Measurements from ENCODE around the gene F11R.
A peak's percentile ranks its signal among the peaks of the same experiment; 100 is the strongest.

F11R gene

GRCh38 chr1:161048949-161049722 is 28.2 kb upstream of the F11R start:
- H3K27ac ChIP-seq: no peak overlapping the region
- CTCF ChIA-PET: no interaction called here
- POLR2A ChIA-PET (ENCODE audit: low non-redundant PET): no interaction called here
- TF ChIP-seq CTCF (conservative IDR thresholded peaks at IDR 0.05; ENCODE audit: low read depth): no peak
- no peak for DNase-seq (ENCODE audit: low spot score)

DNA sequence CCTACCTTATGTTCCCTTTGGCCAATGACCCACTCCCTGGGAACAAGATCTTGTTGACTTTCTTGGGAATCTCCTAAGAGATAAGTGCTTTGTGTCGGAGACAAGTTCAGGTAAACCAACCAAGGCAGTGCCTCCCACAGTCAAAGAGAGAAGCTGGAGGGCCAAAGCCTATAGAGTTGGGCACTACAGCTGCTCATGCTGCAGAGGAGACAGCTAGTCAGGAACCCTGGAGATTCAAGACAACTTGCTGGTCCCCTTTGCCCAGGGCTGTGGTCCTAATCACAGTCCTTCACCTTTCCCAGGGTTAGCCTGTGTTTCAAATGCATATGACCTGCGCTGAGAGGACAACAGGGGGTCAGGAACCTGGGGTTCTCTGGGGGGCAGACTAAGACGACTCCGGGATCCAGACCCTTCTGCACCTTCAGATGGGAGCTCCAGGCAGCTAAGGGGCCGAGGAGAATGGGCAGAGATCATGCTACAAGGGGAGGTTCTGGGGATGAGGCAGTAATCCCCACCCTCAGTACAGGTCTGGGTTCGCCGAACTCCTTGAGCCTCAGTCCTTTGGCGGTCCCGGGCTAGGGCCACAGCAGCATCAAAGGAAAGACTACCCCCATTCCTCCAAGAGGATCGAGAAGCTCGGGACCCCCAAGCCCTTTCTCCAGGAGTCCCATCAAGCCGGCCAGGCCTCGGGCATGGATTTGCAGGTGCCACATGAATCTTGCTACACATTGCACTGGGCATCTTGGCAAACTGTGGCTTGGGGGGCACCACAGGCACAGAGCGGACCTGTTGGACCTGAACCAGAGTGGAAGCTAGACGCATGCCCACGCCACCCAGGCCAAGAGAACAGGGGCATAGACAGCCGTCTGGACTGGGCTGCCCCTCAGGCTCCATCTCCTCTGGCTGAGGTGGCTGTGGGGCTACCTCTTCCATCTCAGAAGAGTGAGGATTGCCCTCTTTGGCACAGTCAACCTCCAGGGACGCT is 26.8 kb upstream of the F11R start:
- ChIA-PET CTCF (interaction anchor here (0.6 to 0.8 kb wide), 3 partner anchors 50 to 106 kb away, joined by 3 to 4 read pairs (median 4); no protein-coding TSS in a partner anchor), POLR2A (ENCODE audit: low non-redundant PET) (no interaction called here)
- DNase-seq (ENCODE audit: low spot score): no peak
- no peak for TF ChIP-seq CTCF (conservative IDR thresholded peaks at IDR 0.05; ENCODE audit: low read depth)
- H3K27ac ChIP-seq: no peak overlapping the region

DNA sequence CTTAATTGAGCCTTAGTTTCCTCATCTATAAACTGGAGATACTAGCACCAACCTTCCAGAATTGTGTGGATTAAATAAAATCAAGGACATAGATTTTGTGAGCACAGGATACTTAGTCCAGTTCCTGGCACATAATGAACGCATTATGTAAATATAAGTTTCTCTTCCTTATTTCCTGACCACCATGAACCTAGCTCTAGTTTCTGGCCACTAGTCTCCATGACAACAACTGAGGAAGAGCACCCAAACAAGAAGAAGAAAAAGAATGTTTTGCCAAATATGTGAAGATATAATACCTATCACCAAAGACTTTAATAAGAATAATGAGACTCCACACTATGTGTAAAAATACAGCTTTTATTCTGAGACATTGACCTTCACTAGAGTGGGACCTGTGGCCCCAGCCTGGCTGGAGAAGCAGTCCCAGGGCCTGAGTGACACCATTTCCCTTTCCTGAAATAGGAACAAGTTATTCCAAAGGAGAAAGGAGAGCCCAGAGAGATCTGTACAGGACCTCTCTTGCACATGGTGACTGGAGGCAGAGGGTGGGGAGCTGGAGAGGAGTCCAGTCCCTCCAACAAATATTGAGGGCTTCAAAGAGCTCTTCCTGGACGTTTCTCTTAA is 25.8 kb upstream of the F11R start:
- no peak for TF ChIP-seq CTCF (conservative IDR thresholded peaks at IDR 0.05; ENCODE audit: low read depth)
- CTCF ChIA-PET: interaction anchor here (0.6 to 3.1 kb wide), 7 partner anchors 27 to 105 kb away, joined by 3 to 12 read pairs (median 4); partner anchors contain the start of gene KLHDC9

GRCh38 chr1:161045736-161046604 is 25.0 kb upstream of the F11R start, which contains the start of gene USF1:
USF1 (minus strand) TSS chr1:161045977; CDS start chr1:161043275, 2,702 bp downstream.
- POLR2A ChIA-PET (ENCODE audit: low non-redundant PET): interaction anchor here (1.0 to 2.1 kb wide), 2 partner anchors 25 to 43 kb away, joined by 3 to 9 read pairs; partner anchors contain the start of gene F11R
- H3K27ac ChIP-seq: peak within 1 kb of the TSS; percentile 91
- CTCF ChIA-PET: interaction anchor here (0.6 to 3.1 kb wide), 8 partner anchors 27 to 69 kb away, joined by 3 to 12 read pairs (median 4); partner anchors contain the start of gene KLHDC9
- no peak for TF ChIP-seq CTCF (conservative IDR thresholded peaks at IDR 0.05; ENCODE audit: low read depth)
- peak; percentile 93 for DNase-seq (ENCODE audit: low spot score)

More for the DNA sequence above, 25.8 kb upstream of the F11R start:
- POLR2A ChIA-PET (ENCODE audit: low non-redundant PET): no interaction called here
- DNase-seq (ENCODE audit: low spot score): no peak
- H3K27ac ChIP-seq: no peak overlapping the region

DNA sequence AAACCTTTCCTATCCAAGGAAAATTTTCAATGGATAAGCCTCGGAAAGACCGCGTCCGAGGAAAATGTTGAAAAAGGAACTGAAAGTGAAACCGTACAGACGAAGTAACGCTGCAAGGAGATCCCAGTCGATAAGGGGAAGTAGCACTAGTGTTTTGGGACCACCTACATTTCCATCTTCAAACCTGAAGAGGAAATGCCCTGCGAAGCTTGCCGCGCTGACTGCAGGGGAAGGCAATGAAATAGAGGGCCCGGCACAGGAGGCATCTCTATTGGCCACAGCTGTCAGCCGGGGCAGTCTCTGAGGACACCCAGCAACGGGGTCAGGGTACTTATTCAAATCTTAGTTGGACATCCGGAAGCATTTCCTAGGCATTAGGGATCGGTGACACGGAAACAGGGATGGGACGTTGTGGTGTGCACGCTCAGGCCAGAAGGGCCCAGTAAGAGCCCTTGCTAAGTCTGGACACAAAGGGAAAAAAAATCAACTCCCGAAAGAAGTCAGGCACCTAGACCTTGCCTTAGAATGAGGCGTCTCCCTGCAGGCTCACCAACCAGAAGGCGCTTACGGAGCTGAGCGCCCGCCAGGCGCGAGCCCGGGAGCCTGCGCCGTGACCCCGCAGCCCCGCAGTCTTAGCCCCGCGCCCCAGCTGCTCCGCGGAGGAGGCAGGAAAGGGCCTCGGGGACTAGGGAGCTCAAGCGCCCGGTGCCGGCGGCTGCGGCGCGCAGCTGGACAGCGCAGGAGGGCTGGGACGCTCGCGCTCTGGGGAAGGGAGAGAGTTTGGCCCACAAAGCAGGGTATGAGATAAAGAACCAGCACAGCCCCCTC is 24.2 kb upstream of the F11R start:
- no peak for TF ChIP-seq CTCF (conservative IDR thresholded peaks at IDR 0.05; ENCODE audit: low read depth)
- DNase-seq (ENCODE audit: low spot score): peak; percentile 65
- peak overlapping the region; percentile 91 for H3K27ac ChIP-seq
- ChIA-PET POLR2A (ENCODE audit: low non-redundant PET) (interaction anchor here (0.7 to 2.1 kb wide), 3 partner anchors 24 to 43 kb away, joined by 3 to 9 read pairs (median 5); partner anchors contain the start of gene F11R), CTCF (interaction anchor here (0.6 to 3.1 kb wide), 7 partner anchors 28 to 65 kb away, joined by 3 to 12 read pairs (median 4); partner anchors contain the start of gene KLHDC9)
